T-helper 2 cell treated with Interferon-gamma antibody and Interleukin-4, amounts not matched to agents 5 μg/mL and 100 μg/mL, for 36 hours (primary cell): ENCODE results near the gene FBLN5.

Experiments used
- DNase-seq: peaks from one replicate; pipeline ENCODE4 v3.0.0; 2021; ENCODE audit warnings: low spot score
- H3K27ac Mint-ChIP-seq: one replicate; pipeline ENCODE4 v1.8.0; 2021; ENCODE audit warnings: mild to moderate bottlenecking, mixed read lengths
- H3K27me3 Mint-ChIP-seq: one replicate; pipeline ENCODE4 v1.8.0; 2021; ENCODE audit warnings: low read depth, mixed read lengths
- H3K36me3 Mint-ChIP-seq: one replicate; pipeline ENCODE4 v1.8.0; 2021; ENCODE audit warnings: low read depth, mixed read lengths
- H3K4me1 Mint-ChIP-seq: one replicate; pipeline ENCODE4 v1.8.0; 2021; ENCODE audit warnings: low read depth, mixed read lengths
- H3K4me3 Mint-ChIP-seq: one replicate; pipeline ENCODE4 v1.8.0; 2022; ENCODE audit warnings: mild to moderate bottlenecking, moderate library complexity, mixed read lengths
- H3K9me3 Mint-ChIP-seq: one replicate; pipeline ENCODE4 v1.8.0; 2021; ENCODE audit warnings: mixed read lengths

FBLN5 gene

GRCh38 chr14:91839749-91840148 lies 107.7 kb downstream of the FBLN5 start:
- H3K36me3 Mint-ChIP-seq, result peaks cover 81% of the 10 kb centered on the region
- H3K27me3 Mint-ChIP-seq, result peaks cover 10% of the 10 kb centered on the region

GRCh38 chr14:91837076-91837475 lies 110.4 kb downstream of the FBLN5 start:
- Mint-ChIP-seq H3K9me3 (no peaks in the 10 kb centered on the region), H3K27me3 (peaks cover 14% of the 10 kb centered on the region), H3K4me1 (peaks cover 48% of the 10 kb centered on the region), H3K36me3 (peaks cover 77% of the 10 kb centered on the region), H3K27ac (no peak overlapping the region), H3K4me3 (peak overlapping the region; percentile 84)
- DNase-seq, result no peak

More at GRCh38 chr14:91839749-91840148, 107.7 kb downstream of the FBLN5 start:
- H3K4me1 Mint-ChIP-seq, result peaks cover 40% of the 10 kb centered on the region
- no peak for DNase-seq
- no peak overlapping the region for H3K4me3 Mint-ChIP-seq
- no peaks in the 10 kb centered on the region for H3K9me3 Mint-ChIP-seq
- no peak overlapping the region for H3K27ac Mint-ChIP-seq

GRCh38 chr14:91835920-91836843 lies 111.3 kb downstream of the FBLN5 start:
- Mint-ChIP-seq H3K9me3 (no peaks in the 10 kb centered on the region), H3K4me1 (peaks cover 48% of the 10 kb centered on the region), H3K36me3 (peaks cover 72% of the 10 kb centered on the region), H3K4me3 (peak overlapping the region; percentile 84), H3K27ac (peak overlapping the region; percentile 9), H3K27me3 (peaks cover 14% of the 10 kb centered on the region)
- DNase-seq, result peak; percentile 64

- H3K36me3 Mint-ChIP-seq, result peaks cover 68% of the 10 kb centered on the region
- no peak for DNase-seq
- no peaks in the 10 kb centered on the region for H3K9me3 Mint-ChIP-seq
- H3K4me1 Mint-ChIP-seq, result peaks cover 48% of the 10 kb centered on the region
- H3K27me3 Mint-ChIP-seq, result peaks cover 14% of the 10 kb centered on the region
- H3K4me3 Mint-ChIP-seq, result peak overlapping the region; percentile 47
- H3K27ac Mint-ChIP-seq, result no peak overlapping the region
Observed at GRCh38 chr14:91835197-91835919, 112.1 kb downstream of the FBLN5 start.

- Mint-ChIP-seq H3K4me3 (no peak overlapping the region), H3K27ac (no peak overlapping the region), H3K27me3 (peaks cover 14% of the 10 kb centered on the region), H3K9me3 (no peaks in the 10 kb centered on the region), H3K4me1 (peaks cover 51% of the 10 kb centered on the region), H3K36me3 (peaks cover 68% of the 10 kb centered on the region)
- DNase-seq, result no peak
Observed at GRCh38 chr14:91834571-91834970, 112.9 kb downstream of the FBLN5 start.

- H3K4me3 Mint-ChIP-seq, result no peak overlapping the region
- H3K27ac Mint-ChIP-seq, result no peak overlapping the region
- no peaks in the 10 kb centered on the region for H3K9me3 Mint-ChIP-seq
- peaks cover 58% of the 10 kb centered on the region for H3K36me3 Mint-ChIP-seq
- peaks cover 12% of the 10 kb centered on the region for H3K27me3 Mint-ChIP-seq
- DNase-seq, result no peak
- peaks cover 36% of the 10 kb centered on the region for H3K4me1 Mint-ChIP-seq
Observed at GRCh38 chr14:91831337-91831736, 116.2 kb downstream of the FBLN5 start.

- H3K4me1 Mint-ChIP-seq, result peaks cover 36% of the 10 kb centered on the region
- DNase-seq, result no peak
- no peak overlapping the region for H3K4me3 Mint-ChIP-seq
- H3K36me3 Mint-ChIP-seq, result peaks cover 60% of the 10 kb centered on the region
- H3K27me3 Mint-ChIP-seq, result peaks cover 12% of the 10 kb centered on the region
- H3K27ac Mint-ChIP-seq, result no peak overlapping the region
- H3K9me3 Mint-ChIP-seq, result no peaks in the 10 kb centered on the region
Observed at GRCh38 chr14:91830777-91831176, 116.7 kb downstream of the FBLN5 start.

GRCh38 chr14:91829511-91829910 lies 118.0 kb downstream of the FBLN5 start:
- Mint-ChIP-seq H3K4me3 (no peak overlapping the region), H3K9me3 (no peaks in the 10 kb centered on the region), H3K27me3 (peaks cover 2% of the 10 kb centered on the region), H3K27ac (peak overlapping the region; percentile 3), H3K36me3 (peaks cover 58% of the 10 kb centered on the region), H3K4me1 (peaks cover 32% of the 10 kb centered on the region)
- no peak for DNase-seq

- Mint-ChIP-seq H3K4me1 (peaks cover 25% of the 10 kb centered on the region), H3K36me3 (peaks cover 58% of the 10 kb centered on the region), H3K4me3 (no peak overlapping the region), H3K27me3 (no peaks in the 10 kb centered on the region), H3K9me3 (no peaks in the 10 kb centered on the region), H3K27ac (no peak overlapping the region)
- DNase-seq, result no peak
Observed at GRCh38 chr14:91827746-91828145, 119.7 kb downstream of the FBLN5 start.
